Esophagus squamous epithelium (tissue), 5 donors: Measurements from ENCODE around the gene RFTN1. TPM values are rescaled to one million over a fixed set of nuclear protein-coding genes. Genes with fewer than 3 reads are reported as not detected.

Experiments used
- DNase-seq: peaks from one replicate; lab custom pipeline; 2025; lab: John Stamatoyannopoulos, UW
- H3K27ac ChIP-seq, 4 donors: fragments of 200-600 bp; sonication (generic); one replicate each; pipeline ENCODE4 v1.5.1; 2016 to 2019; ENCODE audit warnings: mild to moderate bottlenecking in 1 of 4
- H3K27me3 ChIP-seq, 4 donors: fragments of 200-600 bp; sonication (generic); 1 replicate in 3 of 4; 2 replicates in 1 of 4; pipeline versions ENCODE4 v1.5.1 to v1.6.0; 2017 to 2021; ENCODE audit warnings: antibody characterized with exemption in 1 of 4
- H3K36me3 ChIP-seq, 3 donors: fragments of 200-600 bp; sonication (generic); one replicate each; pipeline ENCODE4 v1.5.1; 2016 to 2019
- H3K4me1 ChIP-seq, 3 donors: fragments of 200-600 bp; sonication (generic); one replicate each; pipeline ENCODE4 v1.5.1; 2017 to 2019
- H3K4me3 ChIP-seq, 4 donors: fragments of 200-600 bp; sonication (generic); 1 replicate in 3 of 4; 2 replicates in 1 of 4; pipeline ENCODE4 v1.5.1; 2016 to 2019; ENCODE audit warnings: mild to moderate bottlenecking in 2 of 4, moderate library complexity in 1 of 4
- H3K9me3 ChIP-seq, 3 donors: fragments of 200-600 bp; sonication (generic); one replicate each; pipeline ENCODE4 v1.5.1; 2016 to 2019
- CTCF ChIP-seq, 6 experiments: fragments of 450-650 bp in 4 of 6; fragments of 200-600 bp in 2 of 6; sonication (generic) in 2 of 6; IDR thresholded peaks; one replicate each; pipeline ENCODE4 v1.5.1; 2016 to 2019; ENCODE audit warnings: antibody characterized with exemption in 6 of 6, mild to moderate bottlenecking in 4 of 6, moderate library complexity in 4 of 6
- POLR2A ChIP-seq, 4 donors: fragments of 450-650 bp; IDR thresholded peaks; one replicate each; pipeline ENCODE4 v1.6.1; 2017; ENCODE audit warnings: antibody characterized with exemption in 4 of 4, mild to moderate bottlenecking in 4 of 4, moderate library complexity in 3 of 4
- WGBS, 2 donors: methylation state at CpG; one replicate each; pipeline ENCODE4 v1.1.5; 2018; 5-methylcytosine and 5-hydroxymethylcytosine counted together
- intact Hi-C: fragments of 100-400 bp; cut with DNase I; formaldehyde crosslinking; loops from one replicate; pipeline ENCODE4 v1.15.0; 2022
- total RNA-seq, 4 donors: library from RNA; depleted of rRNA; stranded (reverse); fragments of >200 nt; gene quantifications; one replicate each; pipeline ENCODE4 v1.1.0, GENCODE V29; 2016
- donor health status: DM: yes; HTN: yes; CAD: no.

Gene RFTN1
- total RNA-seq, 4 donors from 2014 or later, result 5.0 to 22.7 (median 12.4) TPM

- Histone ChIP-seq H3K36me3 (no peaks in the 10 kb centered on the region), H3K4me1 (no peaks in the 10 kb centered on the region), H3K27me3 (peaks cover 0 to 13% (median 0%) of the 10 kb centered on the region in 4 donors), H3K27ac (no peak overlapping the region), H3K4me3 (no peak overlapping the region), H3K9me3 (no peaks in the 10 kb centered on the region)
- WGBS, 2 donors, result 67 to 80% methylated on average over 4 of the region's 4 CpGs
- intact Hi-C loops, result no loop called here
- no peak for TF ChIP-seq CTCF (IDR thresholded peaks at IDR 0.05)
- no peak for TF ChIP-seq POLR2A (IDR thresholded peaks at IDR 0.05)
- DNase-seq, result no peak
Measured at GRCh38 chr3:16538507-16538906, 25.0 kb upstream of the RFTN1 start.

- intact Hi-C loops, result no loop called here
- H3K27ac ChIP-seq, result no peak overlapping the region
- TF ChIP-seq POLR2A (IDR thresholded peaks at IDR 0.05) (no peak), CTCF (IDR thresholded peaks at IDR 0.05) (no peak)
- H3K9me3 ChIP-seq, result no peaks in the 10 kb centered on the region
- WGBS, 2 donors, result 50 to 67% methylated on average over 3 of the region's 3 CpGs
- H3K36me3 ChIP-seq, result no peaks in the 10 kb centered on the region
- no peak for DNase-seq
- peaks cover 0 to 14% (median 0%) of the 10 kb centered on the region in 4 donors for H3K27me3 ChIP-seq
- no peak overlapping the region for H3K4me3 ChIP-seq
- H3K4me1 ChIP-seq, result no peaks in the 10 kb centered on the region
Measured at GRCh38 chr3:16536996-16537395, 23.5 kb upstream of the RFTN1 start.

GRCh38 chr3:16536344-16536663 is 22.8 kb upstream of the RFTN1 start:
- H3K27me3 ChIP-seq, result peaks cover 0 to 16% (median 0%) of the 10 kb centered on the region in 4 donors
- no peaks in the 10 kb centered on the region for H3K4me1 ChIP-seq
- DNase-seq, result no peak
- TF ChIP-seq CTCF (IDR thresholded peaks at IDR 0.05) (no peak), POLR2A (IDR thresholded peaks at IDR 0.05) (no peak)
- H3K9me3 ChIP-seq, result no peaks in the 10 kb centered on the region
- no peaks in the 10 kb centered on the region for H3K36me3 ChIP-seq
- H3K4me3 ChIP-seq, result no peak overlapping the region
- H3K27ac ChIP-seq, result no peak overlapping the region
- intact Hi-C loops, result no loop called here
- WGBS, 2 donors, result 85 to 97% methylated on average over 4 of the region's 4 CpGs

GRCh38 chr3:16534640-16535262 is 21.3 kb upstream of the RFTN1 start:
- WGBS, 2 donors, result 28 to 38% methylated on average over 8 of the region's 8 CpGs
- Histone ChIP-seq H3K4me1 (no peaks in the 10 kb centered on the region), H3K27ac (no peak overlapping the region), H3K27me3 (peaks cover 0 to 25% (median 0%) of the 10 kb centered on the region in 4 donors), H3K4me3 (no peak overlapping the region), H3K9me3 (no peaks in the 10 kb centered on the region), H3K36me3 (no peaks in the 10 kb centered on the region)
- intact Hi-C loops, result no loop called here
- no peak for DNase-seq
- TF ChIP-seq CTCF (IDR thresholded peaks at IDR 0.05), result no peak
- TF ChIP-seq POLR2A (IDR thresholded peaks at IDR 0.05), result no peak

GRCh38 chr3:16533928-16534574 is 20.6 kb upstream of the RFTN1 start:
- Histone ChIP-seq H3K36me3 (no peaks in the 10 kb centered on the region), H3K9me3 (no peaks in the 10 kb centered on the region), H3K27ac (no peak overlapping the region), H3K4me3 (no peak overlapping the region), H3K4me1 (no peaks in the 10 kb centered on the region), H3K27me3 (peaks cover 0 to 25% (median 0%) of the 10 kb centered on the region in 4 donors)
- intact Hi-C loops, result no loop called here
- no peak for DNase-seq
- 41 to 67% methylated on average over 5 of the region's 5 CpGs for WGBS, 2 donors
- no peak for TF ChIP-seq POLR2A (IDR thresholded peaks at IDR 0.05)
- TF ChIP-seq CTCF (IDR thresholded peaks at IDR 0.05), result no peak
